ENCODE results near the gene SLCO3A1.

SLCO3A1 gene

GRCh38 chr15:91974321-91974720, 120.8 kb downstream of the SLCO3A1 start:
- Histone ChIP-seq H3K9me3 (no peaks in the 10 kb centered on the region), H3K4me1 (peaks cover 3% of the 10 kb centered on the region), H3K4me3 (ENCODE audit: low read depth, low read length) (no peak overlapping the region), H3K27me3 (no peaks in the 10 kb centered on the region), H3K36me3 (no peaks in the 10 kb centered on the region)
- no peak for TF ChIP-seq CTCF (IDR thresholded peaks at IDR 0.05; ENCODE audit: low read depth, low read length)
- DNase-seq, result no peak

- Histone ChIP-seq H3K36me3 (no peaks in the 10 kb centered on the region), H3K9me3 (no peaks in the 10 kb centered on the region), H3K4me3 (ENCODE audit: low read depth, low read length) (no peak overlapping the region), H3K4me1 (peaks cover 3% of the 10 kb centered on the region), H3K27me3 (no peaks in the 10 kb centered on the region)
- TF ChIP-seq CTCF (IDR thresholded peaks at IDR 0.05; ENCODE audit: low read depth, low read length), result peak; percentile 24; the same call in 1 of the 2 replicates
- DNase-seq, result no peak
Observed at GRCh38 chr15:91975241-91975978, 121.9 kb downstream of the SLCO3A1 start.

- no peak for DNase-seq
- no peaks in the 10 kb centered on the region for H3K36me3 ChIP-seq
- H3K4me3 ChIP-seq (ENCODE audit: low read depth, low read length), result no peak overlapping the region
- H3K4me1 ChIP-seq, result peaks cover 3% of the 10 kb centered on the region
- no peaks in the 10 kb centered on the region for H3K27me3 ChIP-seq
- TF ChIP-seq CTCF (IDR thresholded peaks at IDR 0.05; ENCODE audit: low read depth, low read length), result no peak
- no peaks in the 10 kb centered on the region for H3K9me3 ChIP-seq
Observed at GRCh38 chr15:91976966-91977365, 123.5 kb downstream of the SLCO3A1 start.

- no peaks in the 10 kb centered on the region for H3K27me3 ChIP-seq
- DNase-seq, result no peak
- H3K9me3 ChIP-seq, result no peaks in the 10 kb centered on the region
- H3K36me3 ChIP-seq, result no peaks in the 10 kb centered on the region
- no peak for TF ChIP-seq CTCF (IDR thresholded peaks at IDR 0.05; ENCODE audit: low read depth, low read length)
- no peaks in the 10 kb centered on the region; the same call in 1 of the 2 replicates for H3K4me1 ChIP-seq
- no peak overlapping the region for H3K4me3 ChIP-seq (ENCODE audit: low read depth, low read length)
Observed at GRCh38 chr15:91980502-91981267, 127.2 kb downstream of the SLCO3A1 start.

GRCh38 chr15:91981821-91982800, 128.6 kb downstream of the SLCO3A1 start:
- no peak overlapping the region for H3K4me3 ChIP-seq (ENCODE audit: low read depth, low read length)
- no peak for TF ChIP-seq CTCF (IDR thresholded peaks at IDR 0.05; ENCODE audit: low read depth, low read length)
- DNase-seq, result no peak
- no peaks in the 10 kb centered on the region for H3K36me3 ChIP-seq
- H3K27me3 ChIP-seq, result no peaks in the 10 kb centered on the region
- no peaks in the 10 kb centered on the region; the same call in 1 of the 2 replicates for H3K4me1 ChIP-seq
- no peaks in the 10 kb centered on the region for H3K9me3 ChIP-seq
